Frontal cortex (tissue), 4 donors: ENCODE measurements around the gene HOXC10. TPM values are rescaled to one million over a fixed set of nuclear protein-coding genes. Genes with fewer than 3 reads are reported as not detected.

ENCODE experiments used
- DNase-seq, 2 donors: peaks; one replicate each; pipeline ENCODE4 v3.0.0; 2012; ENCODE audit warnings: low spot score in 2 of 2
- FAIRE-seq: peaks from 2 replicates; lab custom pipeline; 2012; peaks lifted over from hg19 to GRCh38; lab: Jason Lieb, UNC
- total RNA-seq: library from RNA; depleted of rRNA; stranded (reverse); fragments of >200 nt; gene quantifications from one replicate; pipeline ENCODE4 v1.2.3, GENCODE V29; 2014
- donor health status: control.
- donor health status: control.
- donor health status: control.

HOXC10 gene
- total RNA-seq, 1 donor from 2014 or later: not detected

DNA sequence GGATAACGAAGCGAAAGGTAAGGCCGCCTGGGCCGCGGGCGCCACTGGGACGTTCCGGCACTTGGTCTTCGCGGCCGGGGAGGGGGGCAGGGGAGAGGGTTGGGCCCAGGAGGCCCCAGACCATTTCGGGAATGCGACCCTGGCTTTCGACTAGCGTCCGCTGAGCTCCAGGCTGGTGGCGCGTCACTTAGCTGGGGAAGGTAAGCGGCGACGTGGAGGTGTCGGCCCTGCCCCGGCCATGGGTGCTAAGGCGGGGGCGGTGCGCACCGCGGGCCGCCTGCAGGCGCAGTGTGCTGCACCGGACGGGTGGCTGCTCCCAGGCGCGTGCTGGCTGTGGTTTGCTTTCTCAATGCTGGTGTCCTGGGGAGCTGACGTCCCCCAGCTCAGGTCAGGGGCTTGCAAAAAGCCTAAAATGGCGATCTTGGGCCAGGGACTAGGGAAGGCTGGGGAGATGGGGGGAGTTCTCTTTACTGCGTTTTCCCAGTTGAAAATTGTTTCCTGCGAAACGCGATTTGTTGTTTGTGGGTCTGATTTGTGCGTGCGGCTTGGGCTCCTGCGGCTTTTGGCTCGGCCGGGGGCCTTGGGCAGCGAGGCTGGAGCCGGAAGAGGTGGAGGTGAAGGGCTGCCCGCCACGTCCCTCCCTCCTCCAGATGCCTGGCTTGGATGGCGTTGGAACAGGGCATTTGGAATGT, 1.2 kb downstream of the HOXC10 start:
- no peak for FAIRE-seq
- no peak for DNase-seq

DNA sequence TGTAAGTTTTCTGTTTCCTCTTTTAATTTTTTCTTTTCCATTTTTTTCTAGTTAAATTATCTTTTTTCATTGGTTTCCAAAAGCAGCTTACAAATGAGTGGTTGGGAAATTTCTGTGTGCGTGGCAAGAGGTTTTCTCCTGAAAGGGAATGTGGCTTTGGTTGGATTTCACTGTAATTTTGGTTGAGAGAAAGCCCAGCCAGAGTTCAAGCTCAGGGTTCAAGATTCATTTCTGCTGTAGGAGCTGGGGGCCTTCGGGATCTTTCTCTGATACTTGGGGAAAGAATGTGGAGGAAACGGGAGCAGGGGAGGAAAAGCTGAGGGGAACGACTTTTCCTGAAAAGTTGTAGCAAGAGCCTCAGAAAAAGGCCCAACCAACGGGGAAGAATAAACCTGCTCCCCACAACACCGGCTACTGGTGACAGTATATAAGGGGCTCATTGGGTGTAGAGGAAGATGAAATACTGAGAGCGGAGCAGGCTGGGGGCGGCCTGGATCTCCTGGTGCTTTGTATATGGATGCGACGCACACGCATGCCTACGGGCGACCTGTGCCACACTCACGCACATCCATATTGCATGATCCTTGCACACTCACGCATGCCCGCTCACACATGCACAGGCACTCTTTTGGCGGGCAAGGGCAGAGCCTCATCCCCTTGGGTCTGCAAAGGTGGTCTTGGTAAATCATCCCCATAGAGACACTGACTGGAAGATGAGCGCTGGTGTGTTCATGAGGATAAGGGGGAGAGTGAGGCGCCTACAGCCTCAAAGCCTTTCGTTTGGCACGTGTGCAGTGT, 1.9 kb downstream of the HOXC10 start:
- DNase-seq (no peak), FAIRE-seq (no peak)

DNA sequence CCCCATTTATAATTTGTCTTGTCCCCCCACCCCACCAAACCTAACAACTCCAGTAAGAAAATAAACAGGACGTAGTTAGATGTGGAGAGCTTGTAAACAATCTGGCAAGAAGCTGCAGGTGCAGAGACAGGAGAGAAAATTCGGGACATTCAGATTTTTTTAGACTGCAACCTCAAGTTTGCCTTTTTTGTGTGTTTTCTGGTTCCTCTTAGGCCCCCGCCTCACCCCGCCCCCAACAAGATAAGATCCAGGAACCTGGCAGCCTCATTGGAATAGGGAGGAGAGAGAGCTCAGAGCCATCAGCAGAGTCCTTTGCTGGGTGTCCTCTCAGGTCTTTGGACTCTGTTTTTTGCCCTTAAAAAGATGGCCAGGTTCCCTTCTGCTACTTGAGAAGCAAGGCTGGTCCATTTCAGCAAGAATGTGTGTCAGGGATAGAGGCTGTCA, 2.9 kb downstream of the HOXC10 start:
- DNase-seq (no peak), FAIRE-seq (no peak)

DNA sequence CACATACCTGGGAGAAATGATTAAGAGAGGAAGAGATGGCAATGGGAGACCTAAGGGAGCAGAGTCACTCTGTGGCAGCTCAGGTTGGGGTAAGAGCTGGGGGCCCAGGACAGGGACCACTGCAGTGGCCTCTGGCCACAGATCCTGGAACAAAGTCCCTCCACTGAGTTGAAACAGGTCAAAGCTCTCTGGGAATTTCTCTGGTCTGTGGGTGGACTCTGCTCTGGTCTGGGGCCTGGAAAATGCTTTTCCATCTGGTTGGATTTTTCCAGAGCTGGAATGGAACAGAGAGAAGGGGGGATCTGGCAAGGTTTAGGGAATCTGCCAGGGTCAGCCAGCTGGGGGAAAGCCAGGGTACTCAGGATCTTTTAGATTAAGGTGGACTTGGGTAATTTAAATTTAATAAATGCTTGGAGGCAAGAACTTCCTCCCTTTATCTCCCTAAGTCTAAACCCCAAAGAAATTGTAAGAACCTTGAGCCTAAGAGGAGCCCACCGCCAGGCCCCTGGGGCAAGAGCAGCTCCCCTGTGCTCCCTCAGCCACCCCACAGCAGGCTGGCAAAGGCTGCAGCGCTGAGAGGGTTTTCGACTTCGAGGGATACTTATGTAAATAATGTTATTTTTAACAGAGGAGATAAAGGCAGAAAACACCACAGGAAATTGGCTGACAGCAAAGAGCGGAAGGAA, 3.7 kb downstream of the HOXC10 start:
- DNase-seq (no peak), FAIRE-seq (no peak)

DNA sequence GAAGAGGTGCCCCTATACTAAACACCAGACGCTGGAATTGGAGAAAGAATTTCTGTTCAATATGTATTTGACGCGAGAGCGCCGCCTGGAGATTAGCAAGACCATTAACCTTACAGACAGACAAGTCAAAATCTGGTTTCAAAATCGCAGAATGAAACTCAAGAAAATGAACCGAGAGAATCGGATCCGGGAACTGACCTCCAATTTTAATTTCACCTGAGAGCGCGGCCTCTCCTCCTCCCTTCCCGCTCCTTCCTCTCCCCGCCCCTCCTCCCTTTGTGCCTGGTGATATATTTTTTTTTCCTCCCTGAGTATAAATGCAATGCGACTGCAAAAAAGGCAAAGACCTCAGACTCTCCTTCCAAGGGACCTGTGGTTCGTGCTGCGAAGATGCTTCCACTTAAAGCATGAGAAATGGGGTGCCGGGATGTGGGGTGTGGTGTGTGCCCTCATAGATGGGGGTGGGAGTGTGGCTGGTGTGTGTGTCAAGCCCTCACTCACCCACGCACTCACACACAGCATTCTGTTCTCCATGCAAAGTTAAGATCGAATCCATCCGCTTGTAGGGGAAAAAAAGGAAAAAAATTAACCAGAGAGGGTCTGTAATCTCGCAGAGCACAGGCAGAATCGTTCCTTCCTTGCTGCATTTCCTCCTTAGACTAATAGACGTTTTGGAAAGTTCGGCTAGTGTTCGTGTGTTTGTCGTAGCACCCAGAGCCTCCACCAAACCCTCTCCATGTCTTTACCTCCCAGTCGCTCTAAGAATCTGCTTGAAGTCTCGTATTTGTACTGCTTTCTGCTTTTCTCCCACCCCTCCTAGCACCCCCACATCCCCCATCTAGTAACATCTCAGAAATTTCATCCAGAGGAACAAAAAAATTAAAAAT, 4.5 kb downstream of the HOXC10 start:
- DNase-seq (no peak), FAIRE-seq (no peak)

DNA sequence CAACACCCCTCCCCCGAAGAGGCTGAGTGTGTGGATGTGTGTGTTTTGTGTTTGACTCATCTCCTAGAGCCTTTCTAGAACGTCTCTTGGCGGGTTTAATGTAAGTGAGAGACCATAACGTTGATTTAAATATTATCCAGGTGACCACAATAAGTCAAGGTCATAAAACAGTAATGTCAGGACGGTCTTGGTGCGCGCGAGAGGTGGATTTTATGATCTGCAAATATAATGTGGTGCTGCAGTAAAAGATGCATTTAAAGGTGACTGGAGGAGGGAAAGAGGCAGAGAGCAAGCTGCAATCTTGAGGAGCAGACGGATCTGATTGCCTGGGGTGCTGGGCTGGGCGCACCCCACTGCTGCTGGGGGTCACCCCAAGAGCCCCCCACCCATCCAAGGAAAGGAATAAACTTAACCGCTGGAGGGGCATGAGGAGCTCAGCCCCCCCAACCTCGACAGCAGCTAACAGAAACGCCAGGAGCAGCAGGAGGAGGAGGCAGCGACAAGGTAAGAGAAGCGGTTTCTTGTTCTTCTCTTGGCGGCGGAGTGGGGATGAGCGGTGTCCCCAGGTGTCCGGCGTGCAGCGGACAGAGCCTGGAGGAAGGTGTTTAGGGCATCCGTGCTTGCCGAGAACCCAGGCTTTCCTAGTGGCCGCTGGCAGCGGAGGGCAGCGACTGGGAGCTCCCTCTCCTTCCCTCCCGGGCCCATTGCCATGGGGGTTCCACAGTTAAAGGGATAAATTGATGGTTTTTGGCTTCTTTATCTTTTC, 5.5 kb downstream of the HOXC10 start:
- FAIRE-seq: no peak
- DNase-seq: no peak

DNA sequence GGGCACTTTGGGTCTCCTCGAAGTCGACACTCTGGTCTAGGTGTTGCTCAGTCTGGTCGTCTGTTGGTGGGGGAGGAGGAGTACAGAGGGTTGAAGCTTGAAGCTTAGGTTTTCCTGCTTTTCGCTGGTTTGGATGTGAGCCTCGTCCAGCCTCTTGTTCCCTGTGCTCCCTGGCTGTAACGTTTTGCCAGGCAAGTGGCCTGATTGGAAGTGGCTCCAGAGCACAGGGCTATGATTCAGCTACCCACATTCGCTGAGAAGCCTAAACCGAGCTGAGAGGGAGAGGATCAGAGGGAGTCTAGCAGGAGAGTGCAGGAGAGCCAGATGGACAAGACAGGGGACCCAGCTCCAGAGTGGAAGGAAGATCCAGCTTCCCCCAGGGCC, 6.1 kb downstream of the HOXC10 start:
- FAIRE-seq: no peak

DNA sequence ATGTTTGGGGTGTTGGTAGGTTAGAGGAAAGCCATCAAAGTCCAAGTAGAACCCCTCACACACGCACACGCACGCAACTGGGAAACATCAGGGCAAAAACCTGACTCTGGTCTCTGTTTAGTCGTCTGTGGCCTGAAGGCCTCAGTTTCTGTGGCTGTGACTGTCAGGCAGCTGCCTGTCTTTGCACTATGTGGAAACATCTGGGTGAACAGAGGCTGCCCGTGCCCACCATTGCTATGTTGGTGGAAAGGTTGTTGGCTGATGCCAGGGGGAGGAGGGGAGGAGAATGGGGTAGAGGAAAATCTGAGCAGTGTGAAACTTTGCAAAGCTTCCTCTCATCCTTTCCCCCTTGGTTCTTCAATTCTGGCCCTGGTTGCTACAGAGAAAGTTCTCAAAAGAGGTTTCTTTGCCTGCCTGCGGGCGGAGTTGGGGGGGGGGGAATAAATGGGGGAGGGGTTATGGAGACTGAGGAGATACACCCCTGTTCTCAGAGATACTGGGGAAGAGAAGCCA, 7.5 kb downstream of the HOXC10 start:
- FAIRE-seq (no peak), DNase-seq (no peak)

More for the DNA sequence above, 6.1 kb downstream of the HOXC10 start:
- DNase-seq: no peak

DNA sequence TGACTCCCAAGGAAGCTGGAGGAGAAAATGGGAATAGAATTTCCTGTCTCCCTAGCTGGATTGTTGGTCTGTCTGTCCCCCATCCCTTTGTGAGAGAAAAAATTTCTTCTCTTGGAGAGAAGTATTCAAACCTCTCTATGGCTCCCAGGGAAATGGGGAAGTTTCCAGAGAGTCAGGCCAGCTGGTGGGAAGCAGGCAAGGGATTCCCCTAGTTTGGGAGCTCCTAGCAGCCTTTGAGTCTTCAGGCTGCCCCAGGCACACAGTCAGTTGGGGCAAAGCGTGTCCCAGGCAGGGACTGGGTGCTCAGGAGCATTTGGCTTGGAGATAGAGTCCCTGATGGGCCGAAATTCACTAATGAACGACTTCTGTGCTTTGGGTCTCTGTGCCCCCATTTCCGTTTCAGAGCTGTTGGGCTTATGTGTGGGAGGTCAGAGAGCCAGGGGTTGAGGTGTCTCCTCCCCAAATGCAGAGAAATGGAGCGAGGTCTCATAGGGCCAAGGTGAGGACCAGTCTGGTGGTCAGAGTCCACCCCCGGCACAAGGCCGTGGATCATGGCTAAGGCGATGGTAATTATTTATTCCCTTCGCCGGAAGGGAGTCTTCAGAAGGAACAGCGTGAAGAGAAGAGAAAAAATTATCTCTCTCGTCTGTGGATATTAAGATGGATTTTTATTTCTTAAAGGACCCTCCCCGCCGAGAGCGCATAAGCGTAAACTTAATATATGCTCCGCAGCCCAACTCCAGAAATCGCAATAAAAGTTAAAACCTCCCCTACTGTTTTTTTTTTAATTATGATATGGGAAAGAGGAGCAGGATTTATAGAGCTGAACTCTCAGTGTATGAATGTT, 8.4 kb downstream of the HOXC10 start:
- DNase-seq: no peak
- no peak for FAIRE-seq

DNA sequence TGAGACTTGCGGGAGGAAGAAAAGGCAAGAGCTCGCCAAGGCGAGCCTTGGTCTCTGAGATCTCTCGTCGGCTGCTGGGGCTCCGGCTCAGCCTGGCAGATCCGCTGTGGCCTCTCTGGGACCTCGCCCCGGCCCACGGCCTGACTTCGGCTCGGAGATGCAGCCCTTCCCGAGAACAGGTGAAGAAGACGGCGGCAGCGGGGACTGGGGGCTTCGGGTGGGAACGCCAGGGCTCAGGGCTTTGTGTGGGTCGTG, 9.0 kb downstream of the HOXC10 start:
- FAIRE-seq (no peak), DNase-seq (no peak)

DNA sequence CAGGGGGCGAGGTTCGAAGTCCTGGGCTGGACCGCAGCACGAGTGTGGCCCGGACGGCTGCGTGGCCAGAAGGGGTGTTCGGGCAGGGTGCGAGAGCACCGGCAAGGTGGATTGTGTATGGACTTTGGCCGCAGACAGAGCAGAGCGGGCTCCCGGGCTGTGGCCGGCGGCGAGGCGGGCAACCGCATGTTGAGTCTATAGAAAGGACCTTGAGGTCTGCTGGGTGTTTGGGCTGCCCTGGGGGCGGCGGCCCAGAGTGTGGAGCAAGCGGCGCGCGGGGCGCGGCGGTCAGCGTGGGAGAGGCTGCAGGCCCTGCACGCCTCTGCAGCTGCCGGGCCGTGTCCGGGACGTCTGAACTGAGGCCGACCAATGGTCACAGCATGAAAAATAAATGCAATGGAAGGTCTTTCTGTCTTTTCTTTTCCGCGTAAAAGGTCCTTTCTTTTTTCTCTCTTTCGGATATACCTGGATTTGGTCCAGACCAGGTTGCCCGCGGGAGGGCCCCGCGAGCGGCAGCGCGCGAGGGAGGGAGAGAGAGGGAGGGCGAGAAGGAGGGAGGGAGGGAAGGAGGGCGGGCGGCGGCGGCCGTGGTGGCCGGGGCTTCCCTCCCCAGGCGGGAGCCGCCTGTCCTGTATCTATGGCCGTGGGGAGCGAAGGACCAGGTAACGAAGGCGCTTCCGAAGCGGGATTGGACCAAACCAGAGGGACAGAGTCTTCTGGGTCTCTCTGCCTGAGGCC, 9.5 kb downstream of the HOXC10 start:
- no peak for DNase-seq
- FAIRE-seq: no peak

DNA sequence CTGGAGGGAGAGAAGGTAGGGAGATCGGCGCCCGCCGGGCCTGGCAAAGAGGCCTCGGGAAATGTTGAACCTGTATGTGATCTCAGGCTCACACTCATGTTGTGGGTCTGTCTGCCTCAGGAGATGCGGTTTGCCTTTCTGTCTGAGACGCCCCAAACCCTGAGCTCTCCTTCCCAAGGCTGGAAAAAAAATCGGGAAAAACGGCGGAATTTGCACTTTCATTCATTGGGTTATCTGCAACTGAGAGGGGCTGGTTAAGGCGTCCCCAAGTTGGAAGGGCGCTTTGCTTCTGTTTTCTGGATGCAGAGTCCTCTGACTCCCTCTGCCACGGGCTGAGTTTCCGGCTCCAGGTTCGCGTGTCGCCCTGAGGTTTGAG, 10.0 kb downstream of the HOXC10 start:
- DNase-seq (no peak), FAIRE-seq (no peak)

DNA sequence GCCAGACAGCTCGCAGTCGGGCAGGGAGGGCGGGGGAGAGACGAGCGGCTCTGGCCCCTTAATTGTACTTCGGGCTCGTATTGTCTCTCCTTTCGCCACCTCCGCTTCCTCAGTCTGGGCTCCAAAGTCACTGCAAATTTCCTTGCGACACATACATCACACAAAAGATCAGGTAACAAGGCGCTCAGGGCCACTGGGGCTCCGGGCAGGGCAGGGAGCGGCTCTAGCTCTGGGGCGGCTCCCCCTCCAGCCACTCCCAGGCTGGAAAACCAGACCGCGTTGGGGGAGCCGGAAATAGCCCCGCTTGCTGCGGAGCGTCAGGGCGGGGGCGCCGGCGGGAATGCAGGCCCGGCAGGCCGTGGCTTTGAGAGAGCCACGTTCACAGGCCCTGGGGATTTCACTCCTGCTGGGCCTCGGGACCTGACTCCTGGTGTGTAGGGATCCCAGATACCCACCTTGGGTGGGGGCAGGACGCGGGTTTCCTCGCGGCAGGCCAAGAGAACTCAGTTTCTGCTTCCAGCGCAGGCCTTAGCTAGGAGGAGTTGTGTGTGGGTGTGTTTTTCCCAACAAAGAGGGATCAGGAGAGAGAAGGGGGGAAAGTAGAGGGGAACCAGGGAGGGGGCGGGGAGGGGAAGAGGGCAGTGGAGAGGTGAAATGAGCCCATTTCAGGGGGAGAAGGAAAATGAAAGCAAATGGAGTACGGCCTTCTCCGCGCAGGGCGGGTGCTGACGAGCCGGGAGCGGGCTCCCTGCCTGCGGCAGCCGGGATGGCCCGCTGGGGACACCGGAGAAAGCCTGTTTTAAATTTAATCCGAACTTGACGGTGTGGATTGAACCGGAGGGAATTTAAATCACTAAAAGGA, 10.7 kb downstream of the HOXC10 start:
- FAIRE-seq (no peak), DNase-seq (peak in 1 of 2 donors; percentile 46)

DNA sequence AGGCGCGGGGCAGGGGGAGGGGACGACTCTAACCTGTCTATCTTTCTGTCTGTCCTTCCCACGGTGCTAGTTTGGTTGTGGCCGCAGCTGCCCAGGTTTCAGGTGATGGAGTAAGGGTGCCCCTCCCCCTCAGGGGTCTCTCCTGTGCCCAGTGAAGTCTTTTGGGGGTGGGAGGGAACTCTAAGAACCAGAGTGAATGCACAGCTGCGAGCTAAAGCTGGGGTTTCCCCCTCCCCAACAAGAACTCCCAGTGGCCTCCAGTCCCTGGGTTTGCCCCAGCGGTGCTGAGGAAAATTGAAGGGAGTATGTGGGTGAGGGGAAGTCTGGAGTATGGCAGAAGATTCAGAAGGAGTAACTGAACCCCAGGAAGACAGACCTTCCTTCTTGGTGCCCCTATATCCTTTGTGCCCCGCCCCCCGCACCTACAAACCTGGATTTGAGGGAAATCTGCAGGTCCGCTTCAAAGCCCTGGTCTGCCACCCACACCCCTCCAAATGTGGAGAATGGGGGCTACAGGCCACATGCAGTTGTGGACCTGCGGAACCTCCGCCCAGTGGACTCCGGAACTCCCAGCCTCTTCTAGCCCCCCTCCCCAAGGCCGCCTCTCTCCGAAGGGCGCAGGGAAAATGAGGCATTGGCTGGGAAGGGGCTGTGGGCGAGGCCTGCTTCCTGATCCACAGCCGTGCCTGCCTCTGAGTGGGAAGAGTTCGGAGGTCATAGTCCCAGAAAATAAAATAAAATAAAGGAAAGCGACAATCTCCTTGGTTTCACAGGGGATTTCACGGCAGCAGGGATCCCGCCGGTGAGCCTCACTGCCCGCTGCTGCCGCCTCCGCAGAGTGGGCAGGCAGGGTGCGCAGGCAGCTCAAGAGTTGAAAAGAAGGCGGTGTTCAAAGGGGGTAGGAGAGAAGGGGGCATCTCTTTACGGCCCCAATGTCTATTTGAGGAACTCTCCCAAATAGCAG, 11.6 kb downstream of the HOXC10 start:
- FAIRE-seq: no peak
- no peak for DNase-seq

DNA sequence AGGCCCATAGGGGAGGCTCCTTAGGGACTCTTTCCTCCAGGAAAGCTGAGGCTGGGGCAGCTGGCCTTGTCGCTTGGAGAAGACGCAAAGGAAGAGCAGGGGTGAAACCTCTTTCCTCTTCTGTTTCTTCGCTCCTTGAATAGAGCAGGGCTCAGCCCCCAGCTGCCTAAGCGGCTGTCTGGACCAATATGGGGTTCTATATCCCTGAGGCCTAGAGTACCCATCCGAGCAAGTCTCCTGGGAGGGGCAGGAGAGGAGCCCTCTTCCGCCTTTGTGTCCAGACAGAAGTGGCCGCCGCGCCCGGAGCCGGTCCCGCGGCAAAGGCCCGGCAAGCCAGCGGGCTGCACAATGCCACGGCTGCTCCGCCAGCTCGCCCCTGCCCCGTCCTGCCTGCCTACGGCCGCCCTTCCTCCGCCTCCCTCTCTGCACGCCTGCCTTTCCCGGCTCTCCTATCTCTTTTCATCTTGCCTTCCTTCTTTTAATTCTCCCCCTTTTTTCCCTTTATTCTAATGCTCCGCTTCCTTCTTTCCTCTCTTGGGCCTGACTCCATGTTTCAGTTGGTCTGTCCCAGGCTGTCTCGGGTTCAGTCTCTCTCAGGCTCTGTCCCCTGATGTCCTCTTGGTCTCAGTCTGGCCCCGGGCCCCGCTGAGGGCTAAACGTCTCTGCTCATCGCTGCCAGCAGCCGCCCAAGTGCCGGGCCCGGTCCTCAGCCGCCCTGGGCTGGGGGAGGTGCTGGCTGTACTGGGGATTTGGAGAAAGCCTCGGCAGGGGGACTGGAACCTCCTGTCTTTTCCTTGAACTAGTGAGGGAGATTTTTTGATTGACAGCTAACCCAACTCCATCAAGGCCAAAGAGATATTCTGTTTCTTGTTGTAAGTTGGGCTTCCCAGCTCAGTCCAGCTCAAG, 12.5 kb downstream of the HOXC10 start:
- DNase-seq (no peak), FAIRE-seq (no peak)
